ENCODE results near the gene ZBTB44.
"Not testable (repeated sequence)": the region's sequence is repeated elsewhere in the genome, so short reads cannot be mapped to it uniquely, and the experiment has no call there.

Gene ZBTB44

GRCh38 chr11:130197386-130198035, 117.2 kb downstream of the ZBTB44 start:
- TF ChIP-seq, protein P1, sequence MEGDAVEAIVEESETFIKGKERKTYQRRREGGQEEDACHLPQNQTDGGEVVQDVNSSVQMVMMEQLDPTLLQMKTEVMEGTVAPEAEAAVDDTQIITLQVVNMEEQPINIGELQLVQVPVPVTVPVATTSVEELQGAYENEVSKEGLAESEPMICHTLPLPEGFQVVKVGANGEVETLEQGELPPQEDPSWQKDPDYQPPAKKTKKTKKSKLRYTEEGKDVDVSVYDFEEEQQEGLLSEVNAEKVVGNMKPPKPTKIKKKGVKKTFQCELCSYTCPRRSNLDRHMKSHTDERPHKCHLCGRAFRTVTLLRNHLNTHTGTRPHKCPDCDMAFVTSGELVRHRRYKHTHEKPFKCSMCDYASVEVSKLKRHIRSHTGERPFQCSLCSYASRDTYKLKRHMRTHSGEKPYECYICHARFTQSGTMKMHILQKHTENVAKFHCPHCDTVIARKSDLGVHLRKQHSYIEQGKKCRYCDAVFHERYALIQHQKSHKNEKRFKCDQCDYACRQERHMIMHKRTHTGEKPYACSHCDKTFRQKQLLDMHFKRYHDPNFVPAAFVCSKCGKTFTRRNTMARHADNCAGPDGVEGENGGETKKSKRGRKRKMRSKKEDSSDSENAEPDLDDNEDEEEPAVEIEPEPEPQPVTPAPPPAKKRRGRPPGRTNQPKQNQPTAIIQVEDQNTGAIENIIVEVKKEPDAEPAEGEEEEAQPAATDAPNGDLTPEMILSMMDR (IDR thresholded peaks at IDR 0.05; ENCODE audit: borderline replicate concordance, control extremely low read depth, extremely low read depth, insufficient read depth, missing control alignments): no peak
- in situ Hi-C loops (cut with MboI; ENCODE audit: low sequenced_read_pairs, unreplicated experiment): no loop called here
- no peak for DNase-seq (ENCODE audit: low spot score)

GRCh38 chr11:130194241-130195023, 120.3 kb downstream of the ZBTB44 start:
- DNase-seq (ENCODE audit: low spot score): no peak
- TF ChIP-seq, protein P1 (IDR thresholded peaks at IDR 0.05; ENCODE audit: borderline replicate concordance, control extremely low read depth, extremely low read depth, insufficient read depth, missing control alignments): no peak
- in situ Hi-C loops (cut with MboI; ENCODE audit: low sequenced_read_pairs, unreplicated experiment): no loop called here

DNA sequence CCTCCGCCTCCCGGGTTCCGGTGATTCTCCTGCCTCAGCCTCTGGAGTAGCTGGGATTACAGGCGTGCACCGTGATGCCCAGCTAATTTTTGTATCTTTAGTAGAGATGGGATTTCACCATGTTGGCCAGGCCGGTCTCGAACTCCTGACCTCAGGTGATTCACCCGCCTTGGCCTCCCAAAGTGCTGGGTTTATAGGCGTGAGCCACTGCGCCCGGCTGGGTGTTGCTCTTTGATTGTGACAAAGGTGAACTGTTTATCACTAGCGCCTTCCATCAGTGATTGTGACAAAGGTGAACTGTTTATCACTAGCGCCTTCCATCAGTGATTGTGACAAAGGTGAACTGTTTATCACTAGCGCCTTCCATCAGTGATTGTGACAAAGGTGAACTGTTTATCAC, 121.2 kb downstream of the ZBTB44 start:
- in situ Hi-C loops (cut with MboI; ENCODE audit: low sequenced_read_pairs, unreplicated experiment); DNase-seq (ENCODE audit: low spot score): not testable (repeated sequence)

GRCh38 chr11:130192845-130193267, 121.9 kb downstream of the ZBTB44 start:
- DNase-seq (ENCODE audit: low spot score): no peak
- in situ Hi-C loops (cut with MboI; ENCODE audit: low sequenced_read_pairs, unreplicated experiment): no loop called here
- TF ChIP-seq, protein P1 (IDR thresholded peaks at IDR 0.05; ENCODE audit: borderline replicate concordance, control extremely low read depth, extremely low read depth, insufficient read depth, missing control alignments): no peak

DNA sequence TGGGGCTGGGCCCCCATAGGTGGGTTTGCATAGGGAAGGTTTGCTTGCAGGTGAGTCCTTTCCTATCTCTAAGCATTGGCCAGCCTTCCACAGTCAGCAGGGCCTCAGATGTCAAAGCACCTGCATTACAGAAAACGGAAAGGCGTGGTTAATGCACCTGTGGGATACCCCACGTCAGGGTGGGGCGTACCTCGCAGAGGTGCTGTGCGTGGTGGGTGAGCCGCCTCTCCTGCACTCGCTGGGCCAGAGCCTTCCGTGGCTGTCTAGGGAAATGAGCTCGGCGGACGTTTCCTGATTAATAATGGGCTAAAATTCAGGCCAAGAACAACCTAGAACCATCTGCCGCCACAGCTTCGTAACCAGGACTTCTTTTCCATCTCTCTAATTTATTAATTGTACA, 122.8 kb downstream of the ZBTB44 start:
- TF ChIP-seq, protein P1 (IDR thresholded peaks at IDR 0.05; ENCODE audit: borderline replicate concordance, control extremely low read depth, extremely low read depth, insufficient read depth, missing control alignments): no peak
- DNase-seq (ENCODE audit: low spot score): no peak
- in situ Hi-C loops (cut with MboI; ENCODE audit: low sequenced_read_pairs, unreplicated experiment): no loop called here

DNA sequence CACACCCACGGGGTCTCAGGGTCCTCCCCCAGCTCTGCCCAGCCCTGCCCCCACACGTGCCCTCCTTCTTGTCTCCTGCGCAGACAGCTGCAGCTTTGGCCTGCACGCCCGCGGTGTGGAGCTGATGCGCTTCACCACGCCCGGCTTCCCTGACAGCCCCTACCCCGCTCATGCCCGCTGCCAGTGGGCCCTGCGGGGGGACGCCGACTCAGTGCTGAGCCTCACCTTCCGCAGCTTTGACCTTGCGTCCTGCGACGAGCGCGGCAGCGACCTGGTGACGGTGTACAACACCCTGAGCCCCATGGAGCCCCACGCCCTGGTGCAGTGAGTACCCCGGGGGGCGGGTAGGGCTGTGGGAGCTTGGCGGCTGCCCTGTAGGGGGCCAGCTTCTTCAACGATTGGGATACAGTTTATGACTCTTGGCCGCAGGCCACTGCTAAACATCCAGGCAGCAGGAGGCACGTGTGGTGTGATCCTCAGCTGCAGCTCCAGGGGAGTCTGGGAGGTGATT, 124.3 kb downstream of the ZBTB44 start:
- no peak for DNase-seq (ENCODE audit: low spot score)
- TF ChIP-seq, protein P1 (IDR thresholded peaks at IDR 0.05; ENCODE audit: borderline replicate concordance, control extremely low read depth, extremely low read depth, insufficient read depth, missing control alignments): no peak
- in situ Hi-C loops (cut with MboI; ENCODE audit: low sequenced_read_pairs, unreplicated experiment): no loop called here

All from GM13976 (cell line).